ENCODE data around the gene CDC42.

DNA sequence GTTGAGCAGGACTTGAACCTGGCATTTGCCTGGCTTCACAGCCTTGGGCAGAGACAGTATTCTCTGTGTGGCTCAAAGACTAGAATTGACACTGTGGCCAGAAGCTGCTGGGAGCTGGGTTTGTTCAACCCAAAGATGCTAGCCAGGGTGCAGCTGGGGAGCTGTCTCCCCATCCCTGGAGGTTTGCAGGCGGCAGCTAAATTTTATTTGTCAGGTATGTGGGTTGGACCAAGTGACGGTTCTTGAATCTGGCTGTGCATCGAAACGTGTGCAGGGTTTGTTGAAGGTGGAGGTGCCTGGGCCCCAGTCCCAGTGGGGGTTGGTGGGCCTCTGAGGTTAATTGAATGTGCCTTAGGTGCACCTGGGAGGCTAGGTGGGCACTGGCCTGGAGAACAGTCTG lies 78.6 kb downstream of the CDC42 start:
- TF ChIP-seq RXRA (CRISPR knock-in tag; IDR thresholded peaks at IDR 0.05) (no peak), ZFP37 (CRISPR knock-in tag; IDR thresholded peaks at IDR 0.05; ENCODE audit: borderline replicate concordance) (no peak), EZH2 (conservative IDR thresholded peaks at IDR 0.05; ENCODE audit: low read depth, low read length) (no peak), FOXP4 (CRISPR knock-in tag; IDR thresholded peaks at IDR 0.05) (no peak)

Data from HepG2 (cell line).